NCI-H2196 treated with DMSO at 0.1 percent for 48 hours (cell line): ENCODE data around the gene GPC5.
"Not testable (repeated sequence)": the region's sequence is repeated elsewhere in the genome, so short reads cannot be mapped to it uniquely, and the experiment has no call there.

Source experiments
- DNase-seq: peaks from one replicate; lab custom pipeline; 2025; ENCODE audit not compliant: unreplicated experiment; lab: John Stamatoyannopoulos, UW

GPC5 gene

GRCh38 chr13:91825516-91825915 is 427.1 kb downstream of the GPC5 start:
- DNase-seq = no peak

GRCh38 chr13:91836553-91836952 is 438.1 kb downstream of the GPC5 start:
- no peak for DNase-seq

- DNase-seq = no peak
These were observed 447.2 kb downstream of the GPC5 start for GRCh38 chr13:91845612-91846011.

GRCh38 chr13:91863699-91864098 is 465.3 kb downstream of the GPC5 start:
- DNase-seq = no peak

- no peak for DNase-seq
These were observed 469.9 kb downstream of the GPC5 start for GRCh38 chr13:91868351-91868750.

- DNase-seq = no peak
These were observed 480.1 kb downstream of the GPC5 start for GRCh38 chr13:91878491-91878890.

- DNase-seq = no peak
These were observed 480.9 kb downstream of the GPC5 start for GRCh38 chr13:91879360-91879759.

- no peak for DNase-seq
These were observed 484.5 kb downstream of the GPC5 start for GRCh38 chr13:91882918-91883317.

GRCh38 chr13:91889641-91890040 is 491.2 kb downstream of the GPC5 start:
- DNase-seq = no peak

GRCh38 chr13:91891141-91891540 is 492.7 kb downstream of the GPC5 start:
- DNase-seq = no peak

GRCh38 chr13:91893040-91893439 is 494.6 kb downstream of the GPC5 start:
- DNase-seq = no peak

GRCh38 chr13:91894316-91894715 is 495.9 kb downstream of the GPC5 start:
- DNase-seq = no peak

GRCh38 chr13:91896547-91896946 is 498.1 kb downstream of the GPC5 start:
- DNase-seq = no peak

GRCh38 chr13:91898986-91899385 is 500.6 kb downstream of the GPC5 start:
- not testable (repeated sequence) for DNase-seq

- no peak for DNase-seq
These were observed 503.9 kb downstream of the GPC5 start for GRCh38 chr13:91902291-91902690.

- no peak for DNase-seq
These were observed 505.6 kb downstream of the GPC5 start for GRCh38 chr13:91904005-91904404.

GRCh38 chr13:91904597-91904996 is 506.2 kb downstream of the GPC5 start:
- DNase-seq = no peak

- no peak for DNase-seq
These were observed 509.0 kb downstream of the GPC5 start for GRCh38 chr13:91907398-91907797.

GRCh38 chr13:91909617-91910016 is 511.2 kb downstream of the GPC5 start:
- DNase-seq = no peak

GRCh38 chr13:91922969-91923592 is 524.7 kb downstream of the GPC5 start:
- DNase-seq = no peak

- DNase-seq = no peak
These were observed 532.3 kb downstream of the GPC5 start for GRCh38 chr13:91930687-91931086.

- DNase-seq = no peak
These were observed 535.9 kb downstream of the GPC5 start for GRCh38 chr13:91934354-91934753.

GRCh38 chr13:91946498-91947070 is 548.2 kb downstream of the GPC5 start:
- DNase-seq = no peak
